Thoracic aorta (tissue), 2 donors: ENCODE results near the gene NNMT. TPM values are rescaled to one million over a fixed set of nuclear protein-coding genes. Genes with fewer than 3 reads are reported as not detected.

Source experiments
- ATAC-seq: fragments of 150-250 bp; one replicate; pipeline ENCODE4 v1.8.0; 2017; ENCODE audit warnings: low read depth; ENCODE audit not compliant: insufficient number of reproducible peaks, low FRiP score
- DNase-seq: peaks from one replicate; pipeline ENCODE4 v3.0.0-alpha.2; 2020; ENCODE audit warnings: low spot score
- H3K27ac ChIP-seq, 2 donors: fragments of 200-600 bp; sonication (generic); 1 replicate in 1 of 2; 2 replicates in 1 of 2; pipeline ENCODE4 v1.5.1; 2016; ENCODE audit warnings: mild to moderate bottlenecking in 2 of 2, moderate library complexity in 2 of 2
- H3K27me3 ChIP-seq: fragments of 200-600 bp; sonication (generic); replicated peaks from 2 replicates; pipeline ENCODE4 v1.6.0; 2016; ENCODE audit warnings: mild to moderate bottlenecking; ENCODE audit not compliant: insufficient read depth
- H3K36me3 ChIP-seq: fragments of 200-600 bp; sonication (generic); one replicate; pipeline ENCODE4 v1.5.1; 2016
- H3K4me1 ChIP-seq, 2 donors: fragments of 200-600 bp; sonication (generic); 1 replicate in 1 of 2; 2 replicates in 1 of 2; pipeline versions ENCODE4 v1.5.1 to v1.6.0; 2016; ENCODE audit warnings: low read depth in 2 of 2, mild to moderate bottlenecking in 1 of 2; ENCODE audit not compliant: control insufficient read depth in 1 of 2
- H3K4me3 ChIP-seq: fragments of 200-600 bp; sonication (generic); 2 replicates; pipeline ENCODE4 v1.5.1; 2016; ENCODE audit warnings: mild to moderate bottlenecking
- H3K9me3 ChIP-seq: fragments of 200-600 bp; sonication (generic); 2 replicates; pipeline ENCODE4 v1.5.1; 2016
- total RNA-seq, 2 donors: library from RNA; depleted of rRNA; stranded (reverse); fragments of >200 nt; gene quantifications; one replicate each; pipeline versions ENCODE4 v1.1.0 to v1.2.3, GENCODE V29; 2016
- TF ChIP-seq, protein P1 (sequence below): fragments of 200-600 bp; sonication (generic); IDR thresholded peaks from one replicate; pipeline ENCODE4 v1.5.1; 2019; ENCODE audit warnings: antibody characterized with exemption

The NNMT gene
- total RNA-seq, 2 donors from 2014 or later, result 583 to 1,213 TPM

DNA sequence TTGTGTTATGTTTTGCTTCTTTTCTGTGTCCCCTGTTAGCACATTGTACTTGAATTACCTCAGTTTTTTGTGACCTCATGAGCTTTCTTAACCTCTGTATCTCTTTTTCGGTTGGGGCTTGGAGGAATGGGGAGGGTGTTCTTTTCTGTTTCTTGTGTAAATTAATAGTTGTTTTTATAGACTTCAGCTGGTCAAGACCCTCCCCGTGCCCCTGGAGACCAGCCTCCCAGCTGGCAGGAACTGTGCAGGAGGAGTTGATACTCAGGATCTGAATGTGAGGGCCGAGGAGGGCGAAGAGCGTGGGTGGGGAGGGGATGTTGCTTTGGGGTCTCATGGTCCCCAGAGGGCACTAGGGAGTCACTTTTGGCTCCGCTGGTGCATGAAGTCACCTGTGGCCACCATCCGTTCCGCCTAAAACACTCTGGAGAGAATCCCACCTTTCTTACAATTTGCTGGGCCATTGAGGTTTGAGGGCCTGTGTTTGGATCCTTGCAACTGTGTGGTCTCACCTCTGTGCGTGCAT is 44.3 kb upstream of the NNMT start:
- no peaks in the 10 kb centered on the region for H3K27me3 ChIP-seq
- peak overlapping the region; percentile 59 to 69 for H3K27ac ChIP-seq
- no peaks in the 10 kb centered on the region for H3K9me3 ChIP-seq
- peaks cover 74% of the 10 kb centered on the region for H3K36me3 ChIP-seq
- no peak for DNase-seq
- TF ChIP-seq, protein P1, sequence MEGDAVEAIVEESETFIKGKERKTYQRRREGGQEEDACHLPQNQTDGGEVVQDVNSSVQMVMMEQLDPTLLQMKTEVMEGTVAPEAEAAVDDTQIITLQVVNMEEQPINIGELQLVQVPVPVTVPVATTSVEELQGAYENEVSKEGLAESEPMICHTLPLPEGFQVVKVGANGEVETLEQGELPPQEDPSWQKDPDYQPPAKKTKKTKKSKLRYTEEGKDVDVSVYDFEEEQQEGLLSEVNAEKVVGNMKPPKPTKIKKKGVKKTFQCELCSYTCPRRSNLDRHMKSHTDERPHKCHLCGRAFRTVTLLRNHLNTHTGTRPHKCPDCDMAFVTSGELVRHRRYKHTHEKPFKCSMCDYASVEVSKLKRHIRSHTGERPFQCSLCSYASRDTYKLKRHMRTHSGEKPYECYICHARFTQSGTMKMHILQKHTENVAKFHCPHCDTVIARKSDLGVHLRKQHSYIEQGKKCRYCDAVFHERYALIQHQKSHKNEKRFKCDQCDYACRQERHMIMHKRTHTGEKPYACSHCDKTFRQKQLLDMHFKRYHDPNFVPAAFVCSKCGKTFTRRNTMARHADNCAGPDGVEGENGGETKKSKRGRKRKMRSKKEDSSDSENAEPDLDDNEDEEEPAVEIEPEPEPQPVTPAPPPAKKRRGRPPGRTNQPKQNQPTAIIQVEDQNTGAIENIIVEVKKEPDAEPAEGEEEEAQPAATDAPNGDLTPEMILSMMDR, result no peak
- no peak overlapping the region for H3K4me3 ChIP-seq
- H3K4me1 ChIP-seq, result peaks cover 33 to 56% of the 10 kb centered on the region in 2 donors
- no peak for ATAC-seq

DNA sequence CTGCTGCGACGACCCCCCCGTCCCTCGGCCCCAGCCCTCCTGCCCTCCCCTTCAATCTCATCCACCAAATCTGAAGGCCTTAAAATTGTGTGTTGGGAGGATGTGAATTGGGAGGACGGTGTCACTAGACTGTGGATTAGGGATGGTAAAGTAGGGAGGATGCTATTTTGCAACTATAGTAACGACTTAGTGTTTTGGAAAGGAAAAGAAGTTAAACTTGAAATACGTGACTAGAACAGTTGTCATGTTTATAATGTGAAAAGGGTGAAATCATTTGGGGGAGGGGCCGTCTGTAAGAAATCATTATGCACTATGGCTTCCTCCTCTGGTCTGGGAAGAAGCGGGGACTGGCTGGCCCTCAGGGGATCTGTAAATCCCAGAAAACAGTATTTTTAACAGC is 43.4 kb upstream of the NNMT start:
- no peak overlapping the region for H3K4me3 ChIP-seq
- TF ChIP-seq, protein P1, result no peak
- H3K27ac ChIP-seq, result peak overlapping the region; percentile 59 to 69
- H3K27me3 ChIP-seq, result no peaks in the 10 kb centered on the region
- DNase-seq, result no peak
- H3K36me3 ChIP-seq, result peaks cover 68% of the 10 kb centered on the region
- no peaks in the 10 kb centered on the region for H3K9me3 ChIP-seq
- ATAC-seq, result no peak
- peaks cover 42 to 65% of the 10 kb centered on the region in 2 donors for H3K4me1 ChIP-seq

DNA sequence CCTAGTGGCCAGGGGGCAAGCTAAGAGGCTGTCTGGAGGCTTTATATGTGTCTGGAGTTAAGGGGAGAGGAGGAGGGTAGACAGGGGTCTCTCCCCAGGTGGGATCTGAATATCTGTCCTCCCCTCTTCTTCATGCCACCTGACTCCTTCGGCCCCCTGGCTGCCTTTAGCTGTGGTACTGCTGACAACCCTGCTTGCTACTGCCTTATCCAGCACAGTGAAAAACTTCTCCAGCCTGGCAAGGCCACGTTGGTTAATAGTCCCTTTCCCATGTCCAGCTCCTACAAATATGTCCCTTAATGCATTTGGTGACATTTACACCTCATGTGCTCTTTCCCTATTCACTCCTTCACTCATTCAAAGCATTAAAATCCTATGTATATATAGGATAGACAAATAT is 42.4 kb upstream of the NNMT start:
- ATAC-seq, result no peak
- Histone ChIP-seq H3K27ac (peak overlapping the region; percentile 59 to 60), H3K36me3 (peaks cover 58% of the 10 kb centered on the region), H3K4me1 (peaks cover 46 to 75% of the 10 kb centered on the region in 2 donors), H3K4me3 (no peak overlapping the region), H3K27me3 (no peaks in the 10 kb centered on the region), H3K9me3 (no peaks in the 10 kb centered on the region)
- TF ChIP-seq, protein P1, result no peak
- DNase-seq, result no peak

DNA sequence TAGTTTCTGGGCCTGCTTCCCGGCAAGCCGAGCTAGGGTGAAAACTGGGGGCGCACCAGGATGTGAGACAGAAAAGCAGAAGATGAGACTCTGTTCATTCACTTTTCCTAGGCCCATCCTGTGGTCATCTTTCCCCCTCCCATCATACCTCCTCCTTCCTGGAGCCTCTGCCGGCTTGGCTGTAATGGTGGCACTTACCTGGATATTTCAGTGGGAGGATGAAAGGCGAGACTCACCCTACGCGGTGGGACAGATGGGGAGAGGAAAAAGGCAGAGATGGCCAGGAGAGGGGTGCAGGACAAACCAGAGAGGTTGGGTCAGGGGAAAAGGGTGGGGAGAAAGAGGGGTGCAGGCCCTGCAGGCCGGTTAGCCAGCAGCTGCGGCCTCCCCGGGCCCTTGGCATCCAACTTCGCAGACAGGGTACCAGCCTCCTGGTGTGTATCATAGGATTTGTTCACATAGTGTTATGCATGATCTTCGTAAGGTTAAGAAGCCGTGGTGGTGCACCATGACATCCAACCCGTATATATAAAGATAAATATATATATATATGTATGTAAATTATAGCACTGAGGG is 41.5 kb upstream of the NNMT start:
- H3K9me3 ChIP-seq, result no peaks in the 10 kb centered on the region
- H3K4me3 ChIP-seq, result no peak overlapping the region
- H3K36me3 ChIP-seq, result peaks cover 54% of the 10 kb centered on the region
- no peak for DNase-seq
- H3K27me3 ChIP-seq, result no peaks in the 10 kb centered on the region
- H3K27ac ChIP-seq, result peak overlapping the region in 1 of 2 donors; percentile 60
- no peak for ATAC-seq
- peaks cover 49 to 84% of the 10 kb centered on the region in 2 donors for H3K4me1 ChIP-seq
- TF ChIP-seq, protein P1, result no peak

DNA sequence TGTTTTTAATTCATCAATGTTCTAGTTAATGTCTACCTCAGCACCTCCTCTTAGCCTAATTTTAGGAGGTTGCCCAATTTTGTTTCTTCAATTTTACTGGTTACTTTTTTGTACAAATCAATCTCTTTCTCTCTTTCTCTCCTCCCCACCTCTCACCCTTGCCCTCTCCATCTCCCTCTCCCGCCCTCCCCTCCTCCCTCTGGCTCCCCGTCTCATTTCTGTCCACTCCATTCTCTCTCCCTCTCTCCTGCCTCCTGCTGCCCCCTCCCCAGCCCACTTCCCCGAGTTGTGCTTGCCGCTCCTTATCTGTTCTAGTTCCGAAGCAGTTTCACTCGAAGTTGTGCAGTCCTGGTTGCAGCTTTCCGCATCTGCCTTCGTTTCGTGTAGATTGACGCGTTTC is 40.9 kb upstream of the NNMT start:
- no peak for ATAC-seq
- DNase-seq, result no peak
- no peaks in the 10 kb centered on the region for H3K9me3 ChIP-seq
- H3K4me3 ChIP-seq, result no peak overlapping the region
- peaks cover 47% of the 10 kb centered on the region for H3K36me3 ChIP-seq
- H3K27me3 ChIP-seq, result no peaks in the 10 kb centered on the region
- H3K4me1 ChIP-seq, result peaks cover 53 to 84% of the 10 kb centered on the region in 2 donors
- TF ChIP-seq, protein P1, result no peak
- H3K27ac ChIP-seq, result no peak overlapping the region
